HepG2 (cell line): ENCODE data around the gene GALNT15. TPM values are rescaled to one million over a fixed set of nuclear protein-coding genes. Genes with fewer than 3 reads are reported as not detected.
A peak's percentile ranks its signal among the peaks of the same experiment; 100 is the strongest.

Experiments
- ATAC-seq: fragments of 200-7000 bp; cut with Tn5 transposase; 3 replicates; pipeline ENCODE4 v1.9.1; 2020; ENCODE audit warnings: mild to moderate bottlenecking, moderate library complexity
- BruUV-seq: library from RNA; stranded (reverse); fragments of 400-500 nt; replicated peaks from 2 replicates; lab custom pipeline; 2021; lab: Mats Ljungman, UMichigan
- CTCF ChIA-PET: fragments of 300-600 bp; formaldehyde crosslinking; extraction: SDS; loops from one replicate; lab custom pipeline; 2021; ENCODE audit warnings: low total read pairs, inconsistent platforms, low intra/inter-chr PET ratio; lab: Yijun Ruan, JAX
- POLR2A ChIA-PET: fragments of 350-600 bp; sonication (Branson Sonifier 250); formaldehyde crosslinking; loops from one replicate; lab custom pipeline; 2020; ENCODE audit warnings: antibody characterized with exemption, inconsistent platforms; lab: Yijun Ruan, JAX
- DNase-seq: peaks from one replicate; pipeline ENCODE4 v3.0.0-alpha.2; 2015; ENCODE audit warnings: low spot score
- FAIRE-seq: peaks from 3 replicates; lab custom pipeline; 2011; peaks lifted over from hg19 to GRCh38; lab: Jason Lieb, UNC
- H2AFZ ChIP-seq: one replicate; pipeline ENCODE4 v1.6.1; 2011; ENCODE audit warnings: low read length, inconsistent platforms
- H3K27ac ChIP-seq: fragments of 300-600 bp; 3 replicates; pipeline ENCODE4 v1.8.0; 2011; ENCODE audit warnings: mixed run types, mild to moderate bottlenecking, mixed read lengths, low read length, inconsistent platforms; ENCODE audit not compliant: insufficient read depth; ENCODE audit errors: extremely low read length
- H3K27me3 ChIP-seq, 2 experiments: fragments of 200-600 bp in 1 of 2; 2 replicates in 1 of 2; 3 replicates in 1 of 2; pipeline versions ENCODE4 v1.6.0 to v1.8.0; 2011; ENCODE audit warnings: low read length in 2 of 2, mild to moderate bottlenecking in 2 of 2, moderate library complexity in 2 of 2, inconsistent platforms in 1 of 2; ENCODE audit not compliant: insufficient read depth in 2 of 2, control insufficient read depth in 1 of 2
- H3K36me3 ChIP-seq, 2 experiments: fragments of 200-600 bp in 1 of 2; replicated peaks in 1 of 2; 2 replicates in 1 of 2; 3 replicates in 1 of 2; pipeline versions ENCODE4 v1.5.1 to v1.8.0; 2011; ENCODE audit warnings: low read length in 2 of 2, inconsistent platforms in 1 of 2; ENCODE audit not compliant: insufficient read depth in 2 of 2, control insufficient read depth in 1 of 2
- H3K4me1 ChIP-seq: 2 replicates; pipeline ENCODE4 v1.5.1; 2012; ENCODE audit warnings: low read length, inconsistent platforms; ENCODE audit not compliant: insufficient read depth
- H3K4me2 ChIP-seq: 2 replicates; pipeline ENCODE4 v1.6.0; 2011; ENCODE audit warnings: low read depth, low read length, inconsistent platforms
- H3K4me3 ChIP-seq, 3 experiments: fragments of 200-600 bp in 1 of 3; sonication (generic), shearing (Covaris generic) in 1 of 3; replicated peaks in 1 of 3; 2 replicates each; pipeline ENCODE4 v1.5.1; 2011 to 2016; ENCODE audit warnings: low read length in 3 of 3, inconsistent platforms in 2 of 3, low read depth in 2 of 3, mild to moderate bottlenecking in 2 of 3, control low read depth in 1 of 3, mixed read lengths in 1 of 3; ENCODE audit not compliant: insufficient read depth in 1 of 3
- H3K79me2 ChIP-seq: one replicate; pipeline ENCODE4 v1.6.1; 2011; ENCODE audit warnings: low read length, inconsistent platforms; ENCODE audit not compliant: insufficient read depth
- H3K9ac ChIP-seq: 2 replicates; pipeline ENCODE4 v1.6.0; 2011; ENCODE audit warnings: mild to moderate bottlenecking, low read depth, low read length, inconsistent platforms; ENCODE audit not compliant: insufficient read depth
- H3K9me3 ChIP-seq: 2 replicates; pipeline ENCODE4 v1.5.1; 2012; ENCODE audit warnings: mild to moderate bottlenecking, low read length
- H4K20me1 ChIP-seq: 2 replicates; pipeline ENCODE4 v1.6.0; 2011; ENCODE audit warnings: inconsistent platforms, mild to moderate bottlenecking, low read length, moderate library complexity; ENCODE audit not compliant: insufficient read depth
- ARHGAP35 ChIP-seq: sonication (generic); formaldehyde crosslinking; IDR thresholded peaks from 2 replicates; pipeline ENCODE4 v1.9.0; 2022; ENCODE audit warnings: mild to moderate bottlenecking, inconsistent platforms, moderate library complexity, missing genetic modification reagents, borderline replicate concordance
- CHCHD3 ChIP-seq: sonication (generic); formaldehyde crosslinking; IDR thresholded peaks from 2 replicates; pipeline ENCODE4 v1.8.0; 2022; ENCODE audit warnings: mild to moderate bottlenecking, missing genetic modification reagents, moderate library complexity
- EP300 ChIP-seq, 3 experiments: sonication (generic) in 1 of 3; formaldehyde crosslinking in 1 of 3; IDR thresholded peaks; 2 replicates each; pipeline versions ENCODE4 v1.5.1 to v1.6.1; 2011 to 2020; ENCODE audit warnings: low read depth in 2 of 3, low read length in 2 of 3, borderline replicate concordance in 1 of 3, improper control_type of control experiment in 1 of 3, mild to moderate bottlenecking in 1 of 3, missing genetic modification reagents in 1 of 3, moderate library complexity in 1 of 3
- MYPOP ChIP-seq: sonication (generic); formaldehyde crosslinking; IDR thresholded peaks from 2 replicates; pipeline ENCODE4 v1.8.1; 2023; ENCODE audit warnings: mild to moderate bottlenecking, moderate library complexity, missing genetic modification reagents
- POGZ ChIP-seq: sonication (generic); formaldehyde crosslinking; IDR thresholded peaks from 2 replicates; pipeline ENCODE4 v1.4.0; 2020; ENCODE audit warnings: mild to moderate bottlenecking, missing genetic modification reagents
- PRDM15 ChIP-seq: sonication (generic); formaldehyde crosslinking; IDR thresholded peaks from 2 replicates; pipeline ENCODE4 v1.4.0; 2020; ENCODE audit warnings: missing genetic modification reagents
- RXRA ChIP-seq: sonication (generic); formaldehyde crosslinking; IDR thresholded peaks from 2 replicates; pipeline ENCODE4 v1.5.1; 2020; ENCODE audit warnings: missing genetic modification reagents
- SAP130 ChIP-seq: IDR thresholded peaks from 2 replicates; pipeline ENCODE4 v1.6.1; 2016; ENCODE audit warnings: low read depth
- TEAD3 ChIP-seq: optimal IDR thresholded peaks from 2 replicates; pipeline ENCODE3; 2016; ENCODE audit warnings: borderline replicate concordance
- THAP9 ChIP-seq: sonication (generic); formaldehyde crosslinking; IDR thresholded peaks from 2 replicates; pipeline ENCODE4; 2020; ENCODE audit warnings: missing genetic modification reagents, mild to moderate bottlenecking, borderline replicate concordance
- ZMYM3 ChIP-seq: sonication (generic); formaldehyde crosslinking; IDR thresholded peaks from 2 replicates; pipeline ENCODE4 v1.5.1; 2020; ENCODE audit warnings: mild to moderate bottlenecking, missing genetic modification reagents
- ZNF260 ChIP-seq: sonication (generic); formaldehyde crosslinking; IDR thresholded peaks from 2 replicates; pipeline ENCODE4 v1.4.0; 2020; ENCODE audit warnings: missing genetic modification reagents, low read depth, mild to moderate bottlenecking, borderline replicate concordance
- ZNF558 ChIP-seq: sonication (generic); formaldehyde crosslinking; IDR thresholded peaks from 2 replicates; pipeline ENCODE4 v1.9.0; 2022; ENCODE audit warnings: mild to moderate bottlenecking, missing genetic modification reagents, borderline replicate concordance
- ZNF614 ChIP-seq: IDR thresholded peaks from 2 replicates; pipeline ENCODE4 v1.6.1; 2018; ENCODE audit warnings: missing biosample characterization, missing genetic modification reagents, inconsistent platforms, borderline replicate concordance
- ZNF644 ChIP-seq: IDR thresholded peaks from 2 replicates; pipeline ENCODE4 v1.6.1; 2016; ENCODE audit warnings: low read depth
- ZSCAN21 ChIP-seq: sonication (generic); formaldehyde crosslinking; IDR thresholded peaks from 2 replicates; pipeline ENCODE4 v1.8.0; 2022; ENCODE audit warnings: mild to moderate bottlenecking, missing genetic modification reagents, moderate library complexity, borderline replicate concordance
- WGBS: methylation state at CpG from one replicate; pipeline ENCODE4 v1.1.6; 2017; ENCODE audit warnings: low lambda C conversion rate; 5-methylcytosine and 5-hydroxymethylcytosine counted together
- in situ Hi-C: cut with HindIII; loops from 2 replicates; pipeline ENCODE4 v1.10.0; 2017; ENCODE audit warnings: low pct_unique_long_range_greater_than_20kb; ENCODE audit not compliant: extremely low pct_ligation_motif_present
- intact Hi-C: fragments of 100-400 bp; cut with micrococcal nuclease; formaldehyde crosslinking; loops from one replicate; pipeline ENCODE4 v1.10.0; 2022; ENCODE audit not compliant: unreplicated experiment
- polyA plus RNA-seq, 8 experiments: library from polyadenylated mRNA; depleted of rRNA in 3 of 8; stranded (reverse) in 7 of 8; unstranded in 1 of 8; fragments of >200 nt; fragmentation: Illumina TruSeq in 4 of 8; extraction: Trizol in 4 of 8; gene quantifications; 2 replicates each; pipeline versions ENCODE4 v1.2.1 to v1.2.3, GENCODE V29; 2011 to 2016; ENCODE audit warnings: low read depth in 4 of 8, missing spikeins in 1 of 8, mixed read lengths in 1 of 8; ENCODE audit not compliant: insufficient read depth in 1 of 8
- total RNA-seq, 5 experiments: library from RNA; depleted of rRNA; stranded (reverse); fragments of >200 nt; fragmentation: Illumina TruSeq; extraction: Trizol; gene quantifications; 2 replicates each; pipeline ENCODE4 v1.2.3, GENCODE V29; 2016; ENCODE audit warnings: low read depth in 1 of 5

GALNT15 gene
- total and polyA plus RNA-seq, 2 of the 13 experiments (the other 11 are each of a cell fraction or from before 2014, with no cell fraction given) = 0.02 to 0.04 TPM

DNA sequence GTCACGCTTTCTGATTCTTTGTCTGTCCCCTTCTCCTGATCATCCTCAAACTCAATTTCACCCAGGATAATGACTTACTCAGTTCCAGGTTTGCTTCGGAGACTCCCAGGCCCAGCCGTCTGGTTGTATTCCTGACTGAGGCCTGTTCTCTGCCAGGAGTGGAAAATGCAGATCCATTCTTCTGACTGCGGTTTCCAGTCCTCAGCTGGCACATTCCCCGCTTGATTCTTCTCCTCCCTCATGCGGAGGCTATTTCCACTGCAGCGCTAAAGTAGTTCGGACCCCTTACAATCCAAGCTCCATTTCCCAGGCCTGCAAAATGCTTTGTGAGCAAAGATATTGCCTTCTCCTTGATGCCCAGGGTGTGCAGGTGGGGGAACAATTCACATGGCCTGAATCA is 47.2 kb upstream of the GALNT15 start (continued):
- TF ChIP-seq ZNF260 = no peak
- TF ChIP-seq RXRA (CRISPR knock-in tag) = no peak
- no peak for TF ChIP-seq ZNF614 (CRISPR knock-in tag)
- TF ChIP-seq ZNF558 (CRISPR knock-in tag) = no peak
- TF ChIP-seq THAP9 = no peak
- no peak for TF ChIP-seq MYPOP (CRISPR knock-in tag)
- TF ChIP-seq ARHGAP35 (CRISPR knock-in tag) = no peak
- no peak for TF ChIP-seq CHCHD3 (CRISPR knock-in tag)

GRCh38 chr3:16130066-16130465 is 44.4 kb upstream of the GALNT15 start:
- DNase-seq (peak; percentile 68), FAIRE-seq (peak; percentile 28), ATAC-seq (peak; percentile 97)
- Histone ChIP-seq H3K36me3 (no peaks in the 10 kb centered on the region), H3K79me2 (no peaks in the 10 kb centered on the region), H2AFZ (no peak overlapping the region), H3K4me1 (peaks cover 18% of the 10 kb centered on the region), H3K27ac (no peak overlapping the region), H3K9ac (no peak overlapping the region), H3K4me3 (peak overlapping the region in 1 of 3 experiments; percentile 9; a peak in 2 of 6 replicates), H3K4me2 (peak overlapping the region; percentile 57), H4K20me1 (no peaks in the 10 kb centered on the region), H3K27me3 (peaks cover 0 to 5% of the 10 kb centered on the region in 2 experiments; a peak in 1 of 5 replicates), H3K9me3 (no peaks in the 10 kb centered on the region)
- ChIA-PET CTCF (interaction anchor here (1.6 kb wide), 1 partner anchor 81 kb away, joined by 3 read pairs; no protein-coding TSS in a partner anchor), POLR2A (no interaction called here)
- BruUV-seq = no TSS peak
- intact Hi-C loops (no loop called here), in situ Hi-C loops (no loop called here)
- WGBS = 4% methylated on average over 3 of the region's 4 CpGs
- TF ChIP-seq SAP130 (CRISPR knock-in tag) = 0 out of 2 replicates have a peak, but pooled peaks have one; percentile 13
- TF ChIP-seq ZSCAN21 (CRISPR knock-in tag) = peak; percentile 71
- peak; percentile 54 for TF ChIP-seq TEAD3
- 0 out of 2 replicates have a peak, but pooled peaks have one; percentile 7 for TF ChIP-seq ZNF644
- TF ChIP-seq EP300 (IDR thresholded peaks at IDR 0.05; ENCODE audit: low read depth in 2 of 2, low read length in 2 of 2) = 0 out of 4 replicates have a peak, but pooled peaks of 1 of the 2 experiments have one; percentile 14
- no peak for TF ChIP-seq EP300 (CRISPR knock-in tag; IDR thresholded peaks at IDR 0.05; ENCODE audit: borderline replicate concordance)
- TF ChIP-seq ZMYM3 (CRISPR knock-in tag) = no peak
- 0 out of 2 replicates have a peak, but pooled peaks have one; percentile 30 for TF ChIP-seq POGZ (CRISPR knock-in tag)
- peak; percentile 56; the same call in 1 of the 2 replicates for TF ChIP-seq PRDM15 (CRISPR knock-in tag)
